SK-N-SH treated with all-trans-retinoic acid at 6 μM for 48 hours (cell line): ENCODE results near the gene HOPX.

Experiments
- CSRNP3 ChIP-seq: fragments of 250-450 bp; sonication (Bioruptor Pico); IDR thresholded peaks from 2 replicates; pipeline ENCODE4 v1.5.1; 2021; ENCODE audit warnings: mild to moderate bottlenecking, moderate library complexity
- ESRRG ChIP-seq: fragments of 250-450 bp; sonication (Bioruptor Pico); IDR thresholded peaks from 2 replicates; pipeline ENCODE4 v1.6.1; 2021; ENCODE audit warnings: mild to moderate bottlenecking
- OSR1 ChIP-seq: fragments of 250-450 bp; sonication (Bioruptor Pico); IDR thresholded peaks from 2 replicates; pipeline ENCODE4 v1.8.0; 2022; ENCODE audit warnings: moderate library complexity, mild to moderate bottlenecking, inconsistent platforms
- PATZ1 ChIP-seq: fragments of 250-450 bp; sonication (Bioruptor Pico); IDR thresholded peaks from 2 replicates; pipeline ENCODE4 v1.8.0; 2020; ENCODE audit warnings: mild to moderate bottlenecking, moderate library complexity, borderline replicate concordance
- RARB ChIP-seq: fragments of 250-450 bp; sonication (Bioruptor Pico); IDR thresholded peaks from 2 replicates; pipeline ENCODE4 v1.8.0; 2021; ENCODE audit warnings: mild to moderate bottlenecking, moderate library complexity
- ZFP30 ChIP-seq: fragments of 450-650 bp; formaldehyde crosslinking; IDR thresholded peaks from 2 replicates; pipeline ENCODE4 v1.5.0; 2022; ENCODE audit warnings: mild to moderate bottlenecking, moderate library complexity

GRCh38 chr4:56689201-56689969 lies 8.3 kb upstream of the HOPX start:
- TF ChIP-seq ESRRG (CRISPR knock-in tag) (no peak), CSRNP3 (no peak), PATZ1 (no peak), RARB (CRISPR knock-in tag) (no peak), ZFP30 (CRISPR knock-in tag) (no peak), OSR1 (no peak)
